Keratinocyte (primary cell): ENCODE results near the gene OAF. TPM values are rescaled to one million over a fixed set of nuclear protein-coding genes. Genes with fewer than 3 reads are reported as not detected.
A peak's percentile ranks its signal among the peaks of the same experiment; 100 is the strongest.

ENCODE experiments used
- DNase-seq: peaks from one replicate; pipeline ENCODE4 v3.0.0-alpha.2; 2011; ENCODE audit warnings: low read depth, missing footprints, low spot score
- FAIRE-seq: peaks from 2 replicates; lab custom pipeline; 2011; peaks lifted over from hg19 to GRCh38; lab: Jason Lieb, UNC
- H2AFZ ChIP-seq: 2 replicates; pipeline ENCODE4 v1.6.0; 2012; ENCODE audit warnings: low read length, control low read depth, inconsistent platforms; ENCODE audit not compliant: control insufficient read depth
- H3K27ac ChIP-seq: 2 replicates; pipeline ENCODE4 v1.5.1; 2011; ENCODE audit warnings: low read length; ENCODE audit not compliant: control insufficient read depth, insufficient read depth
- H3K27me3 ChIP-seq: 3 replicates; pipeline ENCODE4 v1.6.0; 2011; ENCODE audit warnings: low read length; ENCODE audit not compliant: control insufficient read depth, insufficient read depth; ENCODE audit errors: extremely low read depth
- H3K36me3 ChIP-seq, 2 experiments: 2 replicates in 1 of 2; 3 replicates in 1 of 2; pipeline ENCODE4 v1.5.1; 2011; ENCODE audit warnings: low read length in 2 of 2, mild to moderate bottlenecking in 1 of 2; ENCODE audit not compliant: control insufficient read depth in 2 of 2, insufficient read depth in 2 of 2; ENCODE audit errors: extremely low read depth in 1 of 2
- H3K4me1 ChIP-seq: 3 replicates; pipeline ENCODE4 v1.5.1; 2011; ENCODE audit warnings: low read length; ENCODE audit not compliant: control insufficient read depth, insufficient read depth; ENCODE audit errors: extremely low read depth
- H3K4me2 ChIP-seq: 3 replicates; pipeline ENCODE4 v1.6.0; 2011; ENCODE audit warnings: low read depth, low read length; ENCODE audit not compliant: control insufficient read depth, insufficient read depth; ENCODE audit errors: extremely low read depth
- H3K4me3 ChIP-seq, 3 experiments: fragments of 200-600 bp in 1 of 3; sonication (generic) in 1 of 3; 2 replicates in 2 of 3; 3 replicates in 1 of 3; pipeline ENCODE4 v1.5.1; 2011 to 2016; ENCODE audit warnings: low read length in 3 of 3, mild to moderate bottlenecking in 3 of 3, control low read depth in 2 of 3, inconsistent platforms in 1 of 3, low read depth in 1 of 3, mixed read lengths in 1 of 3, mixed run types in 1 of 3, moderate library complexity in 1 of 3; ENCODE audit not compliant: control insufficient read depth in 2 of 3, insufficient read depth in 2 of 3; ENCODE audit errors: extremely low read depth in 1 of 3
- H3K79me2 ChIP-seq: 2 replicates; pipeline ENCODE4 v1.6.0; 2012; ENCODE audit warnings: low read length; ENCODE audit not compliant: control insufficient read depth, insufficient read depth
- H3K9ac ChIP-seq: 3 replicates; pipeline ENCODE4 v1.6.0; 2011; ENCODE audit warnings: low read length; ENCODE audit not compliant: control insufficient read depth, insufficient read depth; ENCODE audit errors: extremely low read depth
- H3K9me1 ChIP-seq: 3 replicates; pipeline ENCODE4 v1.6.0; 2011; ENCODE audit warnings: low read length; ENCODE audit not compliant: control insufficient read depth, insufficient read depth; ENCODE audit errors: extremely low read depth
- H3K9me3 ChIP-seq: 2 replicates; pipeline ENCODE4 v1.5.1; 2012; ENCODE audit warnings: low read depth, low read length; ENCODE audit not compliant: control insufficient read depth
- H4K20me1 ChIP-seq: 3 replicates; pipeline ENCODE4 v1.6.0; 2011; ENCODE audit warnings: low read length; ENCODE audit not compliant: control insufficient read depth, insufficient read depth; ENCODE audit errors: extremely low read depth
- CTCF ChIP-seq, 3 experiments: IDR thresholded peaks in 1 of 3; conservative IDR thresholded peaks in 1 of 3; optimal IDR thresholded peaks in 1 of 3; 2 replicates in 2 of 3; 3 replicates in 1 of 3; pipeline versions ENCODE3 to v1.5.1; 2011; ENCODE audit warnings: low read length in 3 of 3, mild to moderate bottlenecking in 3 of 3, moderate library complexity in 2 of 3, control low read depth in 1 of 3, inconsistent platforms in 1 of 3; ENCODE audit not compliant: insufficient read depth in 2 of 3; ENCODE audit errors: extremely low read depth in 1 of 3
- EZH2 ChIP-seq: IDR thresholded peaks from one replicate; pipeline ENCODE4 v1.6.1; 2012; ENCODE audit warnings: inconsistent platforms, mild to moderate bottlenecking, low read length, moderate library complexity
- dilution Hi-C: fragments of 300-500 bp; cut with MboI; formaldehyde crosslinking; loops from one replicate; pipeline ENCODE4 v1.7.0; 2020; ENCODE audit warnings: low sequenced_read_pairs; ENCODE audit not compliant: extremely low pct_ligation_motif_present
- polyA plus RNA-seq, 5 experiments: library from polyadenylated mRNA; depleted of rRNA in 3 of 5; stranded (reverse) in 3 of 5; stranded (forward) in 1 of 5; unstranded in 1 of 5; fragments of >200 nt; gene quantifications; 1 replicate in 1 of 5; 2 replicates in 3 of 5; 3 replicates in 1 of 5; pipeline versions ENCODE4 v1.2.1 to v1.2.3, GENCODE V29; 2011 to 2012; ENCODE audit warnings: missing spikeins in 2 of 5, low read depth in 1 of 5, low replicate concordance in 1 of 5

OAF gene
- polyA plus RNA-seq, 1 donor (not counting 4 experiments of a cell fraction or from before 2014, with no cell fraction given) = 11.2 TPM

GRCh38 chr11:120239713-120240640 lies 29.1 kb downstream of the OAF start, which contains the start of gene POU2F3:
POU2F3 (plus strand) TSS chr11:120240140; CDS start chr11:120240344, 204 bp downstream.
- Histone ChIP-seq H3K9me1 (peaks cover 5% of the 10 kb centered on the region), H4K20me1 (no peaks in the 10 kb centered on the region), H3K4me3 (peak within 1 kb of the TSS in 1 of 3 experiments; percentile 28), H2AFZ (no peak within 1 kb of the TSS), H3K4me2 (peak within 1 kb of the TSS; percentile 56), H3K79me2 (no peaks in the 10 kb centered on the region), H3K9ac (no peak within 1 kb of the TSS), H3K36me3 (no peaks in the 10 kb centered on the region), H3K27me3 (peaks cover 55% of the 10 kb centered on the region), H3K27ac (no peak within 1 kb of the TSS), H3K4me1 (peaks cover 24% of the 10 kb centered on the region), H3K9me3 (no peaks in the 10 kb centered on the region)
- DNase-seq (no peak), FAIRE-seq (no peak)
- dilution Hi-C loops = no loop called here
- TF ChIP-seq CTCF (optimal IDR thresholded peaks at IDR 0.05 in 1 of 3, IDR thresholded peaks at IDR 0.05 in 1 of 3, conservative IDR thresholded peaks at IDR 0.05 in 1 of 3; ENCODE audit: extremely low read depth in 1 of 3, insufficient read depth in 2 of 3, low read length in 3 of 3) = peak; percentile 15 to 63 (median 45)
- no peak for TF ChIP-seq EZH2

GRCh38 chr11:120240866-120241265 lies 30.0 kb downstream of the OAF start:
- Histone ChIP-seq H3K4me1 (peaks cover 15% of the 10 kb centered on the region), H3K9me1 (peaks cover 2% of the 10 kb centered on the region), H3K36me3 (no peaks in the 10 kb centered on the region), H4K20me1 (no peaks in the 10 kb centered on the region), H3K79me2 (no peaks in the 10 kb centered on the region), H3K9ac (no peak overlapping the region), H3K4me3 (no peak overlapping the region), H3K27ac (no peak overlapping the region), H3K27me3 (peaks cover 55% of the 10 kb centered on the region), H3K4me2 (no peak overlapping the region), H2AFZ (no peak overlapping the region), H3K9me3 (no peaks in the 10 kb centered on the region)
- dilution Hi-C loops = no loop called here
- TF ChIP-seq CTCF (optimal IDR thresholded peaks at IDR 0.05 in 1 of 3, IDR thresholded peaks at IDR 0.05 in 1 of 3, conservative IDR thresholded peaks at IDR 0.05 in 1 of 3; ENCODE audit: extremely low read depth in 1 of 3, insufficient read depth in 2 of 3, low read length in 3 of 3) (no peak), EZH2 (peak; percentile 6)
- no peak for FAIRE-seq
- no peak for DNase-seq
